Gastroesophageal sphincter (tissue), 4 donors: ENCODE results near the gene ABHD6. TPM values are rescaled to one million over a fixed set of nuclear protein-coding genes. Genes with fewer than 3 reads are reported as not detected.
"Not testable (repeated sequence)": the region's sequence is repeated elsewhere in the genome, so short reads cannot be mapped to it uniquely, and the experiment has no call there.

Source experiments
- ATAC-seq: fragments of 150-250 bp; one replicate; pipeline ENCODE4 v1.9.1; 2016; ENCODE audit warnings: mild to moderate bottlenecking, moderate library complexity
- H3K27ac ChIP-seq, 4 donors: fragments of 200-600 bp; sonication (generic) in 3 of 4; 1 replicate in 3 of 4; 2 replicates in 1 of 4; pipeline ENCODE4 v1.5.1; 2016 to 2019
- H3K27me3 ChIP-seq: fragments of 200-600 bp; sonication (generic); one replicate; pipeline ENCODE4 v1.5.1; 2019
- H3K36me3 ChIP-seq, 2 donors: fragments of 200-600 bp; sonication (generic); one replicate each; pipeline ENCODE4 v1.5.1; 2019; ENCODE audit warnings: control low read depth in 1 of 2
- H3K4me1 ChIP-seq, 3 donors: fragments of 200-600 bp; sonication (generic); 1 replicate in 2 of 3; 2 replicates in 1 of 3; pipeline ENCODE4 v1.5.1; 2016 to 2019; ENCODE audit warnings: control low read depth in 2 of 3
- H3K4me3 ChIP-seq, 2 donors: fragments of 200-600 bp; sonication (generic); one replicate each; pipeline ENCODE4 v1.5.1; 2019; ENCODE audit warnings: mild to moderate bottlenecking in 1 of 2, moderate library complexity in 1 of 2
- H3K9me3 ChIP-seq, 3 donors: fragments of 200-600 bp; sonication (generic); one replicate each; pipeline ENCODE4 v1.5.1; 2017 to 2019; ENCODE audit warnings: control low read depth in 2 of 3
- EP300 ChIP-seq: sonication (generic); formaldehyde crosslinking; IDR thresholded peaks from one replicate; pipeline ENCODE4 v1.6.1; 2017; ENCODE audit warnings: antibody characterized with exemption, mild to moderate bottlenecking
- POLR2A ChIP-seq, 2 donors: fragments of 450-650 bp; IDR thresholded peaks; one replicate each; pipeline ENCODE4 v1.6.1; 2017; ENCODE audit warnings: antibody characterized with exemption in 2 of 2, mild to moderate bottlenecking in 2 of 2, moderate library complexity in 1 of 2
- POLR2AphosphoS5 ChIP-seq: sonication (generic); formaldehyde crosslinking; IDR thresholded peaks from one replicate; pipeline ENCODE4 v1.6.1; 2017; ENCODE audit warnings: antibody characterized with exemption
- WGBS, 2 donors: methylation state at CpG; one replicate each; pipeline ENCODE4 v1.1.5; 2018; ENCODE audit warnings: low coverage in 1 of 2; 5-methylcytosine and 5-hydroxymethylcytosine counted together
- total RNA-seq, 4 donors: library from RNA; depleted of rRNA; stranded (reverse); fragments of >200 nt; gene quantifications; one replicate each; pipeline ENCODE4 v1.1.0, GENCODE V29; 2016
- TF ChIP-seq, protein P1 (sequence below), 4 experiments: fragments of 200-600 bp in 2 of 4; fragments of 450-650 bp in 2 of 4; sonication (generic) in 1 of 4; IDR thresholded peaks; one replicate each; pipeline ENCODE4 v1.5.1; 2017 to 2019; ENCODE audit warnings: antibody characterized with exemption in 4 of 4, mild to moderate bottlenecking in 2 of 4, moderate library complexity in 2 of 4

Gene ABHD6
- total RNA-seq, 4 donors from 2014 or later = 6.5 to 27.1 (median 17.6) TPM

DNA sequence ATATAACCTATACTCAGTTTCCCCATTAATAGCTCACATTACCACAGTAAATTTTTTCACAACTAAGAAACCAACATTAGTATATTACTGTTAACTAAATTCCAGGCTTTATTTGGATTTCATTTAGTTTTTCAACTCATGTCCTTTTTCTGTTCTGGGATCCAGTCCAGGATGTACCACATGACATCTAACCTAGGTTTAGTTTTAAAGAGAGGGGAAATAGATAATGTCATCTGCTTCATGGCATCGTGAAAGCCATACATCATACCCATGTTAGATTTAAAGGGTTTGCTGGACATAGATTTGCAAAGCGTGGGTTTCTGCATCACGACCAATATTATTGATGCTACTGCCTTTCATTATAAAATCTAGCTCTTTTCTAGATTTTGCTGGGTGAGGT, 35.3 kb downstream of the ABHD6 start:
- no peak overlapping the region for H3K4me3 ChIP-seq
- no peaks in the 10 kb centered on the region for H3K9me3 ChIP-seq
- TF ChIP-seq, protein P1, sequence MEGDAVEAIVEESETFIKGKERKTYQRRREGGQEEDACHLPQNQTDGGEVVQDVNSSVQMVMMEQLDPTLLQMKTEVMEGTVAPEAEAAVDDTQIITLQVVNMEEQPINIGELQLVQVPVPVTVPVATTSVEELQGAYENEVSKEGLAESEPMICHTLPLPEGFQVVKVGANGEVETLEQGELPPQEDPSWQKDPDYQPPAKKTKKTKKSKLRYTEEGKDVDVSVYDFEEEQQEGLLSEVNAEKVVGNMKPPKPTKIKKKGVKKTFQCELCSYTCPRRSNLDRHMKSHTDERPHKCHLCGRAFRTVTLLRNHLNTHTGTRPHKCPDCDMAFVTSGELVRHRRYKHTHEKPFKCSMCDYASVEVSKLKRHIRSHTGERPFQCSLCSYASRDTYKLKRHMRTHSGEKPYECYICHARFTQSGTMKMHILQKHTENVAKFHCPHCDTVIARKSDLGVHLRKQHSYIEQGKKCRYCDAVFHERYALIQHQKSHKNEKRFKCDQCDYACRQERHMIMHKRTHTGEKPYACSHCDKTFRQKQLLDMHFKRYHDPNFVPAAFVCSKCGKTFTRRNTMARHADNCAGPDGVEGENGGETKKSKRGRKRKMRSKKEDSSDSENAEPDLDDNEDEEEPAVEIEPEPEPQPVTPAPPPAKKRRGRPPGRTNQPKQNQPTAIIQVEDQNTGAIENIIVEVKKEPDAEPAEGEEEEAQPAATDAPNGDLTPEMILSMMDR (IDR thresholded peaks at IDR 0.05) = no peak
- TF ChIP-seq EP300 = no peak
- TF ChIP-seq POLR2A (IDR thresholded peaks at IDR 0.05) = no peak
- no peak for TF ChIP-seq POLR2AphosphoS5
- no peak for ATAC-seq
- no peak overlapping the region for H3K27ac ChIP-seq
- WGBS, 2 donors = 67 to 78% methylated on average over 3 of the region's 3 CpGs
- peaks cover 0 to 12% (median 0%) of the 10 kb centered on the region in 3 donors for H3K4me1 ChIP-seq
- H3K27me3 ChIP-seq = no peaks in the 10 kb centered on the region
- peaks cover 0 to 57% of the 10 kb centered on the region in 2 donors for H3K36me3 ChIP-seq

GRCh38 chr3:58273362-58273761, 35.8 kb downstream of the ABHD6 start:
- ATAC-seq, H3K27me3 ChIP-seq, H3K27ac ChIP-seq, H3K4me3 ChIP-seq, H3K9me3 ChIP-seq: not testable (repeated sequence)
- 79% methylated on average over 3 of the region's 3 CpGs; no CpG with 5 or more reads in 1 of the 2 donors for WGBS, 2 donors
- peaks cover 0 to 52% of the 10 kb centered on the region in 2 donors for H3K36me3 ChIP-seq
- H3K4me1 ChIP-seq = peaks cover 0 to 12% (median 0%) of the 10 kb centered on the region in 3 donors

- Histone ChIP-seq H3K4me3 (no peak overlapping the region), H3K9me3 (no peaks in the 10 kb centered on the region), H3K27me3 (no peaks in the 10 kb centered on the region), H3K4me1 (peaks cover 0 to 12% (median 0%) of the 10 kb centered on the region in 3 donors), H3K27ac (no peak overlapping the region), H3K36me3 (peaks cover 0 to 45% of the 10 kb centered on the region in 2 donors)
- ATAC-seq = no peak
- TF ChIP-seq, protein P1 (IDR thresholded peaks at IDR 0.05) = no peak
- TF ChIP-seq POLR2AphosphoS5 (no peak), POLR2A (IDR thresholded peaks at IDR 0.05) (no peak), EP300 (no peak)
- 35% methylated on average over 2 of the region's 3 CpGs; no CpG with 5 or more reads in 1 of the 2 donors for WGBS, 2 donors
Measured at GRCh38 chr3:58274027-58274614, 36.5 kb downstream of the ABHD6 start.

DNA sequence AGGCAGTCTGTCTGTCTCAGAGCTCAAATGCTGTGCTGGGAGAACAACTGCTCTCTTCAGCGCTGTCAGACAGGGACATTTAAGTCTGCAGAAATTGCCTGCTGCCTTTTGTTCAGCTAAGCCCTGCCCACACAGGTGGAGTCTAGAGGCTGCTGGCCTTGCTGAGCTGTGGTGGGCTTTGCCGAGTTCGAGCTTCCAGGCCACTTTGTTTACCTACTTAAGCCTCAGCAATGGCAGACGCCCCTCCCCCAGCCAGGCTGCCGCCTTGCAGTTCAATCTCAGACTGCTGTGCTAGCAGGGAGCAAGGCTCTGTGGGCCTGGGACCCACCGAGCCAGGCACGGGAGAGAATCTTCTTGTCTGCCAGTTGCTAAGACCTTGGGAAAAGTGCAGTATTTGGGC, 43.5 kb downstream of the ABHD6 start:
- Histone ChIP-seq H3K36me3 (peaks cover 0 to 65% of the 10 kb centered on the region in 2 donors), H3K27ac (no peak overlapping the region), H3K4me1 (no peaks in the 10 kb centered on the region), H3K4me3 (no peak overlapping the region), H3K27me3 (no peaks in the 10 kb centered on the region), H3K9me3 (no peaks in the 10 kb centered on the region)
- TF ChIP-seq EP300 = no peak
- TF ChIP-seq, protein P1 (IDR thresholded peaks at IDR 0.05) = no peak
- no peak for TF ChIP-seq POLR2AphosphoS5
- no peak for TF ChIP-seq POLR2A (IDR thresholded peaks at IDR 0.05)
- 100% methylated on average over 1 of the region's 7 CpGs; no CpG with 5 or more reads in 1 of the 2 donors for WGBS, 2 donors
- no peak for ATAC-seq

DNA sequence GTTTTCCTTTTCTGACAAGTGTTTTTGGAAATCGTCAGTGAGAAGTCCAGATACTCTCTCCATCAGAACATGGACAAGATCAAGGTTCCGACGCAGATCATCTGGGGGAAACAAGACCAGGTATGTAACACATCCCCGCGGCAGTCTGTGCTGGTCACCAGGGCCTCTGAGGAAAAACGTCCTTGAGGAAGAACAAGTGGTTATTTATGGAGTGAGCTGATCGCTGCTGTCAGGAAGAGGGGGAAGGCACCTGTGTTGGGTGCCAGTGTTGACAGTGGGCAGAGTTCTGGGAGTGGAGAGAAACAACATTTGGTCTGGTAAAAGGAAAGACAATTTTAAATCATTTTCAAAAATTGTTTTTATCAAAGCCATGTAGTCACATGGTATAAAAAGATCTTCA, 47.7 kb downstream of the ABHD6 start:
- Histone ChIP-seq H3K9me3 (no peaks in the 10 kb centered on the region), H3K36me3 (peaks cover 0 to 76% of the 10 kb centered on the region in 2 donors), H3K4me3 (no peak overlapping the region), H3K27ac (no peak overlapping the region), H3K27me3 (no peaks in the 10 kb centered on the region), H3K4me1 (no peaks in the 10 kb centered on the region)
- ATAC-seq = no peak
- 79 to 86% methylated on average over 4 of the region's 7 CpGs for WGBS, 2 donors
- TF ChIP-seq, protein P1 (IDR thresholded peaks at IDR 0.05) = no peak
- TF ChIP-seq POLR2A (IDR thresholded peaks at IDR 0.05) (no peak), POLR2AphosphoS5 (no peak), EP300 (no peak)
